Measurements from ENCODE around the gene TAS2R3. TPM values are rescaled to one million over a fixed set of nuclear protein-coding genes. Genes with fewer than 3 reads are reported as not detected.

TAS2R3 gene
- under 1 TPM in 2 of 6 experiments, not detected in 4; 0.17 to 0.26 TPM for total RNA-seq (2021; fragmentation: NEBNext Ultra II Directional; extraction: Animal tissue kit (Norgen Biotek cat#: 25700))
- long read RNA-seq = 0 reads

GRCh38 chr7:141763797-141764196 lies at the start of gene TAS2R3:
TAS2R3 (plus strand) TSS chr7:141764097; CDS start chr7:141764159, 62 bp downstream.
- Mint-ChIP-seq H3K27me3 (ENCODE audit: insufficient read depth) (no peaks in the 10 kb centered on the region), H3K4me3 (no peak within 1 kb of the TSS), H3K4me1 (ENCODE audit: low read depth) (no peaks in the 10 kb centered on the region), H3K27ac (no peak within 1 kb of the TSS), H3K36me3 (ENCODE audit: low read depth) (peaks cover 16% of the 10 kb centered on the region; the same call in 1 of the 2 replicates), H3K9me3 (no peaks in the 10 kb centered on the region)
- DNase-seq = no peak
- TF ChIP-seq CTCF (IDR thresholded peaks at IDR 0.05) = no peak

GRCh38 chr7:141714571-141714970 lies 49.3 kb upstream of the TAS2R3 start:
- Mint-ChIP-seq H3K36me3 (ENCODE audit: low read depth) (no peaks in the 10 kb centered on the region), H3K27me3 (ENCODE audit: insufficient read depth) (peaks cover 9% of the 10 kb centered on the region), H3K27ac (no peak overlapping the region), H3K4me3 (no peak overlapping the region), H3K4me1 (ENCODE audit: low read depth) (no peaks in the 10 kb centered on the region), H3K9me3 (no peaks in the 10 kb centered on the region)
- no peak for TF ChIP-seq CTCF (IDR thresholded peaks at IDR 0.05)
- no peak for DNase-seq

GRCh38 chr7:141715018-141715417 lies 48.9 kb upstream of the TAS2R3 start:
- Mint-ChIP-seq H3K36me3 (ENCODE audit: low read depth) (no peaks in the 10 kb centered on the region), H3K4me3 (no peak overlapping the region), H3K9me3 (no peaks in the 10 kb centered on the region), H3K27ac (no peak overlapping the region), H3K27me3 (ENCODE audit: insufficient read depth) (peaks cover 9% of the 10 kb centered on the region), H3K4me1 (ENCODE audit: low read depth) (no peaks in the 10 kb centered on the region)
- no peak for DNase-seq
- no peak for TF ChIP-seq CTCF (IDR thresholded peaks at IDR 0.05)

- no peak for TF ChIP-seq CTCF (IDR thresholded peaks at IDR 0.05)
- DNase-seq = no peak
- Mint-ChIP-seq H3K36me3 (ENCODE audit: low read depth) (no peaks in the 10 kb centered on the region), H3K27ac (no peak overlapping the region), H3K27me3 (ENCODE audit: insufficient read depth) (peaks cover 6% of the 10 kb centered on the region), H3K9me3 (no peaks in the 10 kb centered on the region), H3K4me3 (no peak overlapping the region), H3K4me1 (ENCODE audit: low read depth) (no peaks in the 10 kb centered on the region)
Observed at GRCh38 chr7:141715794-141716689, 47.9 kb upstream of the TAS2R3 start.

GRCh38 chr7:141717450-141717849 lies 46.4 kb upstream of the TAS2R3 start:
- peaks cover 6% of the 10 kb centered on the region for H3K27me3 Mint-ChIP-seq (ENCODE audit: insufficient read depth)
- H3K4me1 Mint-ChIP-seq (ENCODE audit: low read depth) = no peaks in the 10 kb centered on the region
- no peak for DNase-seq
- no peak overlapping the region for H3K4me3 Mint-ChIP-seq
- H3K9me3 Mint-ChIP-seq = no peaks in the 10 kb centered on the region
- H3K36me3 Mint-ChIP-seq (ENCODE audit: low read depth) = no peaks in the 10 kb centered on the region
- no peak overlapping the region for H3K27ac Mint-ChIP-seq
- TF ChIP-seq CTCF (IDR thresholded peaks at IDR 0.05) = no peak
